Left ventricle myocardium inferior (tissue), 1 donor: ENCODE measurements around the gene CKS1B. TPM values are rescaled to one million over a fixed set of nuclear protein-coding genes. Genes with fewer than 3 reads are reported as not detected.
A peak's percentile ranks its signal among the peaks of the same experiment; 100 is the strongest.

Experiments
- DNase-seq: peaks from one replicate; pipeline ENCODE4 v3.0.0-alpha.2; 2020
- H3K27ac ChIP-seq: fragments of 200-600 bp; replicated peaks from 2 replicates; pipeline ENCODE4 v1.8.0; 2021
- H3K27me3 ChIP-seq: fragments of 200-600 bp; 2 replicates; pipeline ENCODE4 v1.8.0; 2021; ENCODE audit warnings: low read depth
- H3K36me3 ChIP-seq: fragments of 200-600 bp; 2 replicates; pipeline ENCODE4 v1.8.0; 2021
- H3K4me1 ChIP-seq: fragments of 200-600 bp; 2 replicates; pipeline ENCODE4 v1.8.0; 2021
- H3K4me3 ChIP-seq: fragments of 200-600 bp; 2 replicates; pipeline ENCODE4 v1.8.0; 2021; ENCODE audit warnings: mild to moderate bottlenecking, moderate library complexity
- H3K9me3 ChIP-seq: fragments of 200-600 bp; replicated peaks from 2 replicates; pipeline ENCODE4 v1.8.0; 2021
- intact Hi-C: fragments of 100-400 bp; cut with micrococcal nuclease; formaldehyde crosslinking; loops from one replicate; pipeline ENCODE4 v1.11.0; 2022
- total RNA-seq: library from RNA; stranded (reverse); fragmentation: NEBNext Ultra II Directional; extraction: Animal tissue kit (Norgen Biotek cat#: 25700); gene quantifications from one replicate; pipeline ENCODE4 v1.2.1, GENCODE V29; 2021
- TF ChIP-seq, protein P1 (sequence below): fragments of 200-600 bp; IDR thresholded peaks from 2 replicates; pipeline ENCODE4 v1.8.0; 2021; ENCODE audit warnings: antibody characterized with exemption, mild to moderate bottlenecking, borderline replicate concordance
- donor health status: DM: no; HTN: yes; CAD: no; lungs with severe emphysema.

CKS1B gene
- total RNA-seq, 1 donor from 2014 or later: 17.8 TPM

DNA sequence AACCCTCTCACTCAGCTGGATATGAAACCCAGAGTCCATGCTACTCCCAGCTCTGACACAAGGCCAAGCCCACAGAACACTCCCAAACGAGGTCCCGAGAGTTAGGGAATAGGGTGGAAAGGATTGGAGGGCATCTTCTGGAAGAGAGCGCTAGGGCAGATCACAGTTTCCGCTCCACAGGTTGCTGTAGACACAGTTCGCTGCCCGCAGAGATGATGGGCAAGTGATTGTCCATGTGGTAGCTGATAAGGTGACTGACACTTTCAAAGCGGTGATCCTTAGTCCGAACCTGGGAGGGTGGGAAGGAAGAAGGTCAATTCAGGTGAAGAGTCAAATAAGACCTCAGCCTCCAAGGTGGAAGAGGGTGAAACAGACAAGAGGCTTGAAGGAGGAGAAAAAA, 10.8 kb upstream of the CKS1B start:
- Histone ChIP-seq H3K4me3 (no peak overlapping the region), H3K27me3 (no peaks in the 10 kb centered on the region), H3K27ac (no peak overlapping the region), H3K36me3 (peaks cover 69% of the 10 kb centered on the region), H3K4me1 (peaks cover 57% of the 10 kb centered on the region), H3K9me3 (no peaks in the 10 kb centered on the region)
- DNase-seq: no peak
- intact Hi-C loops: no loop called here
- TF ChIP-seq, protein P1, sequence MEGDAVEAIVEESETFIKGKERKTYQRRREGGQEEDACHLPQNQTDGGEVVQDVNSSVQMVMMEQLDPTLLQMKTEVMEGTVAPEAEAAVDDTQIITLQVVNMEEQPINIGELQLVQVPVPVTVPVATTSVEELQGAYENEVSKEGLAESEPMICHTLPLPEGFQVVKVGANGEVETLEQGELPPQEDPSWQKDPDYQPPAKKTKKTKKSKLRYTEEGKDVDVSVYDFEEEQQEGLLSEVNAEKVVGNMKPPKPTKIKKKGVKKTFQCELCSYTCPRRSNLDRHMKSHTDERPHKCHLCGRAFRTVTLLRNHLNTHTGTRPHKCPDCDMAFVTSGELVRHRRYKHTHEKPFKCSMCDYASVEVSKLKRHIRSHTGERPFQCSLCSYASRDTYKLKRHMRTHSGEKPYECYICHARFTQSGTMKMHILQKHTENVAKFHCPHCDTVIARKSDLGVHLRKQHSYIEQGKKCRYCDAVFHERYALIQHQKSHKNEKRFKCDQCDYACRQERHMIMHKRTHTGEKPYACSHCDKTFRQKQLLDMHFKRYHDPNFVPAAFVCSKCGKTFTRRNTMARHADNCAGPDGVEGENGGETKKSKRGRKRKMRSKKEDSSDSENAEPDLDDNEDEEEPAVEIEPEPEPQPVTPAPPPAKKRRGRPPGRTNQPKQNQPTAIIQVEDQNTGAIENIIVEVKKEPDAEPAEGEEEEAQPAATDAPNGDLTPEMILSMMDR: no peak

DNA sequence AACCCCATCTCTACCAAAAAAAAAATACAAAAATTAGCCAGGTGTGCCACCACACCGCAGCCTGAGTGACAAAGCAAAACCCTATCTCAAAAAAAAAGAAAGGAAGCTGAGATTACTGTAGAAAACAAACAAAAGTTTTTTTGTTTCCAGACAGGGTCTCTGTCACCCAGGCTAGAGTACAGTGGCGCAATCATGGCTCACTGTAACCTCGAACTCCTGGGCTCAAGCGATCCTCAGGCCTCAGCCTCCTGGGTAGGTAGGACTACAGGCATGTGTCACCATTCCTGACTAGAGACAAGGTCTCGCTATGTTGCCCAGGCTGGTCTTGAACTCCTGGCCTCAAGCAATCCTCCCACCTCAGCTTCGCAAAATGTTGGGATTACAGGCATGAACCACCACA, 10.1 kb upstream of the CKS1B start:
- Histone ChIP-seq H3K27me3 (no peaks in the 10 kb centered on the region), H3K36me3 (peaks cover 67% of the 10 kb centered on the region), H3K27ac (no peak overlapping the region), H3K4me1 (peaks cover 64% of the 10 kb centered on the region), H3K4me3 (no peak overlapping the region), H3K9me3 (no peaks in the 10 kb centered on the region)
- DNase-seq: no peak
- TF ChIP-seq, protein P1: no peak
- intact Hi-C loops: no loop called here

DNA sequence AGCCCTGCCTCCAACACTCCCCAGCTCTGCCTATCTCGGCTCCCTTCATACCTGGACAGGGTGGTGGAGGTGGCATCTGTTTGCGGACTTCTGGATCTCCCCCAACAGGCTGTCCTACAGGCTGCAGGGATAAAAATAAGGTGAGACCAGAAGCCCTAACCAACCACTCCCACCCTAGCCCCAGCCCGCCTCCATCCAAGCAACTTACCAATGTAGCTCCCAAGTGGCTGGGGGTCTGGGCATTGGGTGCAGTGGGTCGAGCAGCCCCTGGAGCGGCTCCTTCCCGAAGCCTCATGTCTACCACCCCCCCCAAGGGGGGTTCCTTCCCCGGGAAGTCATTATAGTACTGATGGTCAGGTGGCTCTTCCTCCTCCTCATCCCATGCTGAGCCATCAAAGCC, 8.4 kb upstream of the CKS1B start:
- H3K36me3 ChIP-seq: peaks cover 62% of the 10 kb centered on the region
- H3K4me1 ChIP-seq: peaks cover 70% of the 10 kb centered on the region
- intact Hi-C loops: no loop called here
- TF ChIP-seq, protein P1: no peak
- DNase-seq: no peak
- H3K4me3 ChIP-seq: no peak overlapping the region
- H3K27ac ChIP-seq: peak overlapping the region; percentile 64
- H3K27me3 ChIP-seq: no peaks in the 10 kb centered on the region
- H3K9me3 ChIP-seq: no peaks in the 10 kb centered on the region

DNA sequence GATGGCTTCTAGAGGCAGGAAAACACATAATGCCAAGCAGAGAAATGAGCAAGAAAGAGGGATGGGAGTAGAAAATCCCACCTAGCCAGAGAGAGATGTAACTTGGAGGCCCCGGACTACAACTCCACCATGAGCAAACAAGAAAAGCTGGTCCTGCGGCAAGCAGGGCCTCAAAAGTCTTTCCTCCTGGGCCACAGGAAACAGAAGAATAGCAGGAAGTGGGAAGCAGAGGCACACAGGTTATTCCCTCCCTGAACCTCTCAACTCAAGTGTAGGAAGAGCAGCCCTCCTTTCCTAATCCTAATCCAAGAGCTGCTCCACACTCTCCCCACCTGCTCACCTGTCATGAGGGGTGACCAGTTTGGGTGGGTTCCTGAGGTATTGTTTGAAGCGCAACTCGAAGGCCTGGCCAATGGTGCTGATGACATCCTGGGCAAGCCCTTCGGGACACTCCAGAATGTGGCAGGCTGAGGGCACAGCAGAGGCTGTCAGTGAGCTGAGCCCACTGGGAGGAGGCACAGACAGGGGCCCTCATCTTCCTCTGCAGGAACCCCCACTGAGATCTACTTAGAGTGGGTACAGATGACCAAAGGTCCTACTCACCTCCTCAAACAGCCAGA, 7.0 kb upstream of the CKS1B start:
- TF ChIP-seq, protein P1: no peak
- H3K4me3 ChIP-seq: no peak overlapping the region
- no peaks in the 10 kb centered on the region for H3K9me3 ChIP-seq
- H3K36me3 ChIP-seq: peaks cover 62% of the 10 kb centered on the region
- H3K4me1 ChIP-seq: peaks cover 70% of the 10 kb centered on the region
- peak overlapping the region; percentile 64 for H3K27ac ChIP-seq
- intact Hi-C loops: no loop called here
- H3K27me3 ChIP-seq: no peaks in the 10 kb centered on the region
- DNase-seq: no peak

DNA sequence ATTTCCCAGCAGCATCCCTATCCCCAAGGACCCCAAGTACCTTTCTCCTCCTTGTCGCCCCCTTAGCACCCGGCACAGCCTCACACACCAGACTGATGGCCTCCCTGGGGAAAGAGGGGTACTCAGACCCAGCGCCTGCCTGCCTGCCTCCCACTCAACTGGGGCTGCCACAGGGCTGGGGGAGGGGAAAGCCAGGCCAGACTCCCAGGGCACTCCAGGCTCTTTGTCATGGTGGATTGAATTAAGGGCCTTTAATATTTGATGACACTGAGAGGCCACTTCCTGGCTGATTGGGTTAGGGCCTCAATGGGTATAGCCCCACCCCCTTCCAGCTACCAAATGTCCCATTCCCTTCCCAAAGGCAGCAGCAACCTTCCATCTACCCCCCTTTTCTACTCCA, 5.8 kb upstream of the CKS1B start:
- Histone ChIP-seq H3K36me3 (peaks cover 54% of the 10 kb centered on the region), H3K4me1 (peaks cover 70% of the 10 kb centered on the region), H3K27me3 (no peaks in the 10 kb centered on the region), H3K4me3 (no peak overlapping the region), H3K27ac (peak overlapping the region; percentile 97), H3K9me3 (no peaks in the 10 kb centered on the region)
- TF ChIP-seq, protein P1: no peak
- no peak for DNase-seq
- intact Hi-C loops: no loop called here

DNA sequence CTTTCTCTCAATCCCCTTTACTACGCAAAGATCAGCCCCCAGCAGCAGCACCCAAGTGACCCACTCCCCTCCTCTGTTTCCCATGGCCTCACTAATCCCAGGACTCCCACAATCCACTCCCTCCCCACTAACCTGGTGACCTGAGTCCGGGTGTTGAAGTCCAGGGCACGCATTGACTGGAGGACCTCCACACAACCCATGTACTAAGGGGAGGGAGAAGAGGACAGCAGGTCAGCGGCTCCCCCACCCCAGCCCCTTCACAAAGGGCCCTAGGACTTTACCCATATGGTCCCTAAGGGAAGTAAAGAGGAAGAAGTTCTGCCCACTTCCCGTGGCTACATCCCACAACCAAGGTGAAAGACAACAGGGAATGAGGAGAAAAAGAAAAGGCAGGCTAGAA, 5.2 kb upstream of the CKS1B start:
- Histone ChIP-seq H3K36me3 (peaks cover 49% of the 10 kb centered on the region), H3K27ac (peak overlapping the region; percentile 97), H3K4me1 (peaks cover 74% of the 10 kb centered on the region), H3K4me3 (peak overlapping the region; percentile 82), H3K27me3 (no peaks in the 10 kb centered on the region), H3K9me3 (no peaks in the 10 kb centered on the region)
- TF ChIP-seq, protein P1: no peak
- DNase-seq: no peak
- intact Hi-C loops: no loop called here
